OCI-LY3 (cell line): ENCODE data around the gene CHST8.

Source experiments
- EZH2phosphoT487 ChIP-seq: fragments of 200-600 bp; shearing (Covaris generic); IDR thresholded peaks from 2 replicates; pipeline ENCODE4 v1.6.1; 2018; ENCODE audit warnings: antibody characterized with exemption, mixed run types, low read depth
- TF ChIP-seq, protein P1 (sequence below): fragments of 200-600, 300-600 bp; sonication (generic); IDR thresholded peaks from 2 replicates; pipeline ENCODE4 v1.5.1; 2014; ENCODE audit warnings: antibody characterized with exemption, low read length, low read depth

DNA sequence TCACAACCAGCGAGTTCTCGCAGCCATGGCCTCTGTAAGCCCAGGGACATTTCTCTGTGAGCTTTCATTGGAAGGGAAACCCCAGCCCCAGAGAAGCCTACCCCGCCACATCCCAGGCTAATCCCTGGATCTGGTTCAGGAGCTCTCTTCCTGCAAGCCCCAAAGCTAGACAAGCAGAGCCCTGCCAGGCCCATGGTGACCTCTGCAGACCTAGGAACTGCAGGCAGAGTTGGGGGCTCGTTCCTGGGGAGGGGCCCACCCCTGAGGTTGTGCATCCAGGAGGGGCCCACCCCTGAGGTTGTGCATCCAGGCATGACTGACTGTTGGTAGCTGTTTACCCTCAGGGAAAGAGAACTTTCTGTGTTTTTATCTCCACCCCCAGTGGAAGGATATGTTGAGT is 196.7 kb downstream of the CHST8 start:
- TF ChIP-seq, protein P1, sequence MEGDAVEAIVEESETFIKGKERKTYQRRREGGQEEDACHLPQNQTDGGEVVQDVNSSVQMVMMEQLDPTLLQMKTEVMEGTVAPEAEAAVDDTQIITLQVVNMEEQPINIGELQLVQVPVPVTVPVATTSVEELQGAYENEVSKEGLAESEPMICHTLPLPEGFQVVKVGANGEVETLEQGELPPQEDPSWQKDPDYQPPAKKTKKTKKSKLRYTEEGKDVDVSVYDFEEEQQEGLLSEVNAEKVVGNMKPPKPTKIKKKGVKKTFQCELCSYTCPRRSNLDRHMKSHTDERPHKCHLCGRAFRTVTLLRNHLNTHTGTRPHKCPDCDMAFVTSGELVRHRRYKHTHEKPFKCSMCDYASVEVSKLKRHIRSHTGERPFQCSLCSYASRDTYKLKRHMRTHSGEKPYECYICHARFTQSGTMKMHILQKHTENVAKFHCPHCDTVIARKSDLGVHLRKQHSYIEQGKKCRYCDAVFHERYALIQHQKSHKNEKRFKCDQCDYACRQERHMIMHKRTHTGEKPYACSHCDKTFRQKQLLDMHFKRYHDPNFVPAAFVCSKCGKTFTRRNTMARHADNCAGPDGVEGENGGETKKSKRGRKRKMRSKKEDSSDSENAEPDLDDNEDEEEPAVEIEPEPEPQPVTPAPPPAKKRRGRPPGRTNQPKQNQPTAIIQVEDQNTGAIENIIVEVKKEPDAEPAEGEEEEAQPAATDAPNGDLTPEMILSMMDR: no peak
- no peak for TF ChIP-seq EZH2phosphoT487
